NCI-H1092 treated with DMSO at 0.1 percent for 48 hours (cell line): ENCODE results near the gene PARD3.
A peak's percentile ranks its signal among the peaks of the same experiment; 100 is the strongest.

Source experiments
- DNase-seq: peaks from one replicate; lab custom pipeline; 2025; lab: John Stamatoyannopoulos, UW

Gene PARD3

DNA sequence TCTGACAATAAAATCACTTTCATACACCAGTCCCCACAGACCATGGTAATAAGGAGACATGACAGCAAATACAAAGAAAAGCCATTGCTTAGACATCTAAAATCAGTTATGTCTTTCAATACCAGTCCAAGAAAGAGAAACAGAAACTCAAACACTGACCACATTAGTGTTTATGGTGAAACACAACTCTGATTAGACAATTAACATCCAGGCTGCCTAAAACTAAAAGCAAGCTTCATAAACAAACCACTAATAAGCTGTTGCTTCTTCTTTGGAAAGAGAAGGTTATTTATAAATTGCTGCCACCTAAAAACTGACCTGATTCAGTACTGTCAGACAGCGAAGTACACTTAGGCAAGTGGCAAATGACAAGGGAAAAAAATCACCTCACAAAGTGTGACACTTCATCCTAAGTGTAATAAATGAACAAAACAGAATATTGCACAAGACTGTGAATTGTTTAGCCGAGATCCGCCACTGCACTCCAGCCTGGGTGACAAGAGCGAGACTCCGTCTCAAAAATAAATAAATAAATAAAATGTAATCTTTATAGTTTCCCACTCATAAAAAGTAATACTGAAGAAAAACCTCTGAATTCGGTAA is 277.4 kb downstream of the PARD3 start:
- DNase-seq = no peak

DNA sequence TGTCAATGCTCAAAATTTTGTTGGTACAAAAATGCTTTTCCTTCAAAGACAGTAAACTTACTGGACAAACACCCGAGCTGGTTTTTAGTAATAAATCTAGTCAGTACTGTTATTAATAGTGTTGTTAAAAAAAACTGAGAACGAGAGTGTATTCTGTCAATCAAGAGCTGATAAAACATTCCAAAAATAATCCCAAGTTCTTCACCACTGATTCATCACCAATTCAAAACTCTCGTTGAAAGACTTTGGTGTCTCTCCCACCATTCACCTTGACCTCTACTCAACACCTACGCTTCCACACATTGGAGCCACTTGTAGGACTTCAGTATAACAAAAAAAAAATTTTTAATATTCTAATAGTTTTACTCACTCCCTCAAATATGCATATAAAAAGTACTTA is 279.2 kb downstream of the PARD3 start:
- DNase-seq = no peak

DNA sequence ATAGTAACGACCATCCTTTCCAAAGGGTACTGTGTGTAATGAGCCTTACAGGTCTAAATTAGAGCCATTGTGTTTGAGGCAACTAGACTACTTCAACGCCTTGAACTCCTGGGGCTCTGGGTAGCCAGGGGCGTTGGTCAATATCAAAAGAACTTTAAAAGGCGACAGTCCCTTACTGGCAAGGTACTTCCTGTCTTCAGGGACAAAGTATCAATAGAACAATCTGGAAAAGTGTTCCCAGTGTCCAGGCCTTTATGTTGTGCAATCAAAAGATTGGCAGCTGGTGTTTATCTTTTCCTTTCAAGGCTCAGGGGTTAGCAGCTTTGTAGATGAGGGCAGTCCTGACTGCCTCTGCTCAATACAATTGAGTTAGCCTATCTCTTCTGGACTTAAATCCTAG is 284.3 kb downstream of the PARD3 start:
- DNase-seq = no peak

DNA sequence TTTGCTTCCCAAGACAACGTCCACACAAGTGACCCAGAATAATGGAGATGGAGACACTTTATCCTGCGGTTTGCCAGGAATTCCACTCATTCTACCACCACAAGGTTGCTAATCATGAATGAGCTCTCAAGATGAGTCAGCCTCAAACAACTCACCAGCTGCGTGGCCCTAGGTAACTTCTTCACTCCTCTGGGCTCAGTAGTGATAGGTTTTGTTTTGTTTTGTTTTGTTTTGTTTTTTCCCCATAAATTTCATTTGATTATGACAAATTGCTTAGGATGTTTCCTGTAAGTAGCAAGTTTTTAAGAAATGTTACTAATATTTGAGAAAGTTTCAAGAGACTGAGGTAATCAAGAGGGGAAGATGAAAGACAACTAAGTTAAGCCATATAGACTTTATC is 286.8 kb downstream of the PARD3 start:
- DNase-seq = no peak

DNA sequence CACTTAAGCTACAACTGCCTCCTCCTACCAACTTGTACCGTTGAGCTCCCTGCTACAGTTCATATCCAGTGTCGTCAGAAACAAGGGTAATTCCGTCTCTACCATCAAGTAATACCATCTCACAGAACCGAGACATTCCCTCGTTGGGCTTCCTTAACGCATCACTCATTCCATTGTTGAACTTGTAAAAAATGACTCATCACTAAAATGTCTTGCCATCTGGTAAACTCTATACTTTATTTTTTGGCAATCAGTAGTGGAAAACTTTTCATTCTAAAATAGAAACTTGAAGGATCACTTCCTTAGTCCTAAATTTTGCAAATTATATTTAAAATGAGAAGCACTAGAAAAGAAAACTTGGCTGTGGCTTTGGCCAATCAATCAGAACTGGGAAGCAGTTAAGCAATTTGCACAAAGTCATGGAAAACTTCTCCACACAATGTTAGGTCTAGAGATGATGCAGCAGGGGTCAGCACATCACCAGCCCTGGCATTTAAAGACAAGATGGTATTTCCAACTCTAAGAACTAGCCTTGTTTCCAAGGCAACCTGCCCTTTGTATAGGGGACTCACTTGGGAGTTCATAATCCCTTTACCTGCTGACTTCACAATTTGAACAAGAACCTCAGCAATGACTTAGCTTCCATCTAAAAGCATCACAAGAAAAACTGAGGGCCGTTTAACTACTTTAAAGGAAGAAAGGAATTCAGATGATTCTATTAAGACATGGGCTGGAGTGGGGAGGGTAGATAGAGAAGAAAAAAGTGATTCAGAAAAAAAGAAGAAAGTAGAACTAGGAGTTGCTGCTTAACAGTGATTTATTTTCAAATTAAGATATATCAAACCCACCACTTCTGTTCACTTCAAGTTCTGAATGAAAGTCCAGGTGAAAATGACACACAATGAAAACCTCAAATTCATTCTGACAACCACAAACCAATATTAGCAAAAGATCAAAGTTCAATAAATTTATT is 288.1 kb downstream of the PARD3 start:
- DNase-seq = no peak

DNA sequence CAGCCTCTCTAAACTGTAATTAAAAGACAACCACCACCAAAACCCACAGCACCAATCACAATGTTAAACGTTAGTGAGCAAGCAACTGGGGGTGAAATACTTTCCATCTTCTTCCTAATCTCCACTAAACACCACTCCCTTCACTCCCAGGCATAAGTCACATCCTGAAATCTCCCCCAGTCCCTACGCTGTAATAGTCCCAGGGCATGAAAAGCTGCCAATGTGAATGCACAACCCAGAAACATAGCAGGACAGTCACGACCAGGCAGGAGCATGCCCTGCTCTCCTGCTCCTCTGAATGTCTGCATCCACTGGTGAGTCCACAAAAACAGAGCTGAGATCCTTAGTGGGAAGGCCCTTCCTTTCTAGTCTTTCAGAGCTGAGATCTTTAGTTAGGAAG is 288.9 kb downstream of the PARD3 start:
- DNase-seq = no peak

DNA sequence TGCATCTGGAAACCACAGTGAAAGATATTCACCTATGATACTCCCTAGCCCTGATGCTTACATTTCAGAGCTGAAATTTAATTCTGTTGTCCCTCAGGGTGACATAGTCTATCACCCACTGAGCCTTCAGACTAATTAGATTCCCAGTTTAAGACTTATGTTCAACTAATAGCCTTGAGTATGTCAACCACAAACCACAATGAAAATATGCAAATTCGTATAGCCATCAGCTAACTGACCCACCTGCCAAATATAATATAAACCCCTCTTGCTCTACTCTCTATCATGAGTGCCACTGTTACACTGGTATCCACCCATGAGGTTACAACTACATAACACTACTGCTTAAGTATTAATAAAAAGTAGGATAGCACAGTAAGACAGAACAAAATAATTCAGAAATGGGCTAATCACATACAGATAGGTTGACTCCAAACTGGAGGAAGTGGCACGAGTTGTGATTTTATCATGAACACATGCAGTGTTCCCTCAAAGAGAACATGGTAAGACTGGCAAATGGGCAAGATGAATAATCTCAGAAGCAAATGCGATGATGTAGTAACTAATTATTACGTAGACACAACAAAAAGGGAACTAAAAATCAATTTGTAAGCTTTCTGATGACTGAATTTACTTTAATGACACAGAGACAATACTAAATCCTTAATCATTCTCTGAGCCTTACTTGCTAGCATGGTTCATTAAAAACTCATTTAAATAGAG is 290.6 kb downstream of the PARD3 start:
- DNase-seq = no peak

DNA sequence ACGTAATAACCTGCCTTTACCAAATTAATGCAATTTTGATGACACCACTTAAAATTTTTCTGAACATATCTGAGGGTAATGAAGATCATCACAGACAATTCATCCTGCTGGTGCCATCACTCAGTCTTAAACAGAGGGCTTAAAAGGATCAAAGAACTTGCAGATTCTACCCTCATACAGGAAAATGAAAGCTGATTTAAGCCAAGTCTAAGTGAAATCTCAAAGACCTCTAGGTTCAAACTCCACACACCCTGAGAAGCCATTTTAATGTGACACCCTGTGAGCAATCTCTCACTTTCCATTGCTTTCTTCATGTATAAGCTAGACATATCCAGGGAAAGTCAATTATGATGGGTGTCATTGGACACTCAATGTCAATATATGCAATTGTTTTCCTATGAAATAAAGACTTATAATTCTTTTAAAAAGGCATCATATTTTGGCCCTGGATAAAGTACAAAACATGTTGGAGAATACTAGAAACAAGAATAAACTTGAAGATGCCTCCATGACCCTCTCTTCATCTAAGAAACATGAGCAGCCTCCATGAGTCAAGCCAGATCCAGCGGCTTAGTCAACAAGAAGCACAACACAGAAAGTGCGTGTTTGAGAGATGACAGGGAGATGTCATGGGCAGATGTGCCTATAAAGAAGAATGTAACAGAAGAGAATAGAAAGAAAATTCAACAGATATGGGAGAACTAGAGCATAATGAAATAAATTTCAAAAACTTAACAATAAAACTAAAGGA is 291.9 kb downstream of the PARD3 start:
- no peak for DNase-seq

DNA sequence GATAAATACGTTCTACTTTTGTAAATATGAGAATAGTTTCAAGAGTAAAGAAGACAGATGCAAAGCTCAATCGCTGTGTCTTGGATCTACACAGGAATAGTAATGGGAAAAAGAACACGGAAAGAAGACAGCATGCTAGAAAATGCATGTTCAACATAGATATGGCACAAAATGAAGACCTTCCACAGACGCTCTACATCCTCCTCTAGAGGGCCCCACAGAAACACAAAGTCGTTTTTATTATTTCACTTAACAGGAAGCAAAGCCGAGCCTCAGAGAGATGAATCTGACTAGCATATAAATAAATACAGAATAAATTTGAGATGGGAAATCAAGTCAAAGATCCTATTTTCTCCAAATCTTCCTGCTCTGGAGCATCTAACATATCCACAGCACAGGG is 292.6 kb downstream of the PARD3 start:
- DNase-seq = no peak

DNA sequence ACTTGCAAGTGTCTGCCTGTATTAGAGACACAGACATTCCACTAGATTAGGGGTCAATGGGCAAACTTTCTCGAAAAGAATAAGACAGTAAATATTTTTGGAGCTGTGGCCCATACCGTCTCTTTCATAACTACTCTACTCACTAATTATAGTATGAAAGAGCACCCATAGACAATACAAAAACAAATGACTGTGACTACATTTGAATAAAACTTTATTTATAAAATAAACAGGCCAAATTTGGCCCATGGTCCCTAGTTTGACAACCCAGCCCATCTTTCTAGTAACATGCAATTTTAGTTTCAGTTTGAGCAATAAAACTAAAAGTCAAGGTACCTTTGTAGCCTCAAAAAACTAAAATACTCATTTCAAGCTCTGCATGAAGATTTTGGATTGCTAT is 294.6 kb downstream of the PARD3 start:
- DNase-seq = no peak

DNA sequence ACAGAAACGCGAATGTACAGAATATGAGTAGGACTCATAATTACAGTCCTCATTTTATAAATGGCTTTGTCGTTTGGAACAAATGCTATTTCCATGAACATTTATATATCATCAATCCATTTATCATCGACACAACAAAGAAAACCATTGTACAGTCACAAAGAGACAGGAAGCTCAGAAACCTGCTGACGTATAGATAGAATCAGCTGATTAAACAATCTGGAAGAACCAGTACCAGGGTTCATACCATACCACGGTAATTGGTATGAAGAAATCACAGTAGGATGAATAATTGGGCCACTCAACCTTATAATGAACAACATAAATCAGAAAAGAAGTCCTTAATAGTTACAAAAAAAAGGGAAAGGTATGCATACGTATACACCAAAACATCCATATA is 295.0 kb downstream of the PARD3 start:
- no peak for DNase-seq

DNA sequence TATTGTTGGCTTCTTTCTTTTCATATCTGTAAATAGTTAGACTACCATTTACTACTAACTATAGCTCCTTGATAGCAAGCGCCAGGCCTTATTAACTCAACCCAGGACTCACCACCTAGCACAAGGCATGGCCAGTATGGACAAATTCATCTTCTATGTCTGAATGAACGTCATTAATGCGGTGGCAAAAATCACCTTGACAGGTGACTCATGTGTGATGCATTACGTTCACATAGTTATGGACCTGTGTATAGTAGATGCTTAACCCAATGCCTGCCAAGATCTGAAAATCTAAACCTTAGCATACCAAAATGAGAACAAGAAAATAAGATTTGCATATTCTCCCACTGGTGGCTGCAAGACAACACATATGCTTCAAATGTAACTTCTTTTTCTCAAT is 300.8 kb downstream of the PARD3 start:
- no peak for DNase-seq

DNA sequence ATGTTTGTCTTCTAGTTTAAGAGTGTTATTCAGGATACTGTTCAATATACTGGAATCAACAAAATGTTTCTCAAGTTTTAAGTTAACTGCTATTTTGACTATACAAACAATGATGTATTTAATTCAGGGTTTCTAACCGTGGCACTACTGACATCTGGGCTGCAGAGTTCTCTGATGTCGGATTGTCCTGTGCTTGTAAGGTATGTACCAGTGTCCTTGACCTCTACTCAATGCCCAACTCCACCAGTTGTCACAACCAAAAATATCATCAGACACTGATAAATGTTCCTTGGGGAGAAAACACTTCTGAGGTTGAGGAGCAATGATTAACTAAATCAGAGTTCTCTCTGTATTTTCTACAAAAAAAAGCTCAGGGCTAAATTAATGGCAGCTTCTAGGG is 301.5 kb downstream of the PARD3 start:
- DNase-seq = no peak

DNA sequence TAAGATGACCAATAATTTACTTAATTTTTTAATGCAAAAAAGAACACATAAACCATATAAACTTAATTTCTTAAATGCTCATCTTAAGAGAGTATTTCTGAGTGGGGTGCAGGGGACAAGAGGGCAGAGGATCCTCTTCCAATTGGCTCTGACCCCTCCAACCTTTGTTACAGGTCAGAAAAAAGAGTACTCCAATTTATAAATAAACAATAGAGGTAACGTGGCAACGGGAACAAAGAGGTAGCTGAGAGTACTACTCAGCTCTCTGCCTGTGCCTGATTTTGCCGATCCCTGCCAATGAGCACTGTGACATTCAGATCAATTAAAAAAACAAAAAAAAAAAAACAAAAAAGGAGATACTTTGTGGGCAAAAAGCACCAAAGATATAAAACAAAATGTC is 307.9 kb downstream of the PARD3 start:
- peak; percentile 81 for DNase-seq

DNA sequence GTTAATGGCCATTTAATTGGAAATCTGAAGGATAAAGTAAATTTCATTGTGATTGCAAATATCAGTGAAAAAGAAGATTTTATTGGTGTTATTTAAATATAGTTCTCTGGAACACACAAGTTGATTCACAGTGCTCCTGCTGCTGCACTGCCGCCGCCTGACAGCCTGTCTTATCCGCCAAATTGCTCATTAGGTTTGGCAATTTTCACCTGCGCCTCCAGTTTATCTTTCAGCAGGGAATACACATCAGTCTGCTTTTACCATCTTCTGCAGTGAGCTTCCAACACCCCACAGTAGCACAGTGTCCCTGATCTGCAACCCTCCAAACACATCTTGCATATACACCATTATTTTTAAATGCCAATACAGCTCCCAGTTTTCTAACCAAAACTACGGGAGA is 308.3 kb downstream of the PARD3 start:
- DNase-seq = peak; percentile 77

DNA sequence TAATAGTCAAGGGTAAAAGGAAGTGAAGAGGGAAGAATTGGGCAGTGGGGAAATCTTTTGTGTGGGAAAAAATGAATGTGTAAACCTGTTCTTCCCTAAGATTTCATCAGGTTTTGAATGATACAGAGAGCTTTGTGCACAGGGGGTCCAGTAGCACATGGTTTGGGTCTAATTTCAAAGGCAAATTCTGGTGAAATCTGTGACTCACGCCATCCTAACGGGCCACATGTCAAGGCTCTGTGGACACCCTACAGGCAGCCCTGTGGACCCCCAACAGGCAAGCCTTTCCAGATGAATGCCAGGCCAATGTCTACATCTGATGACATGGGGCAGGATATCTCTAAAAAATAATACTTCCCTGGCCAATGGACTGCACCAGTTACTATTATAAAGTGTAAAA is 309.8 kb downstream of the PARD3 start:
- no peak for DNase-seq

DNA sequence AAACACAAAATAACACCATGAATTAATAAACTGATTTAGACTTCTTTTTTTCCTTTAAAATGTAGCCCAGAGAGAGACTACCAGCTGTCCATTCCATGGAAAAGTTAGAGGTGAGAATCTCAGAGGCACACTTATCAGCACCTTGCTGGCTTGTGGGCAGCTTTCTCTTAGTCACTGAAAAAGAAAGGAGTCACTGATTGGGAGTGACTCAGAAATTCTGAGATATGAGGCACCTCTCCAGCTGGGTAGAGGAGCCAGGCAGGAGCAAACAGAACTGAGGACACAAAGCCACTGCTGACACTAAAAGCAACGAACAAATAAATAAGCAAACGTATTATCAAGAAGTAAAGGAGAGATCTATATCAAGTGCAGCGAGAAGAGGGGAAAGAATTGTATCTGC is 310.6 kb downstream of the PARD3 start:
- DNase-seq = peak; percentile 25

DNA sequence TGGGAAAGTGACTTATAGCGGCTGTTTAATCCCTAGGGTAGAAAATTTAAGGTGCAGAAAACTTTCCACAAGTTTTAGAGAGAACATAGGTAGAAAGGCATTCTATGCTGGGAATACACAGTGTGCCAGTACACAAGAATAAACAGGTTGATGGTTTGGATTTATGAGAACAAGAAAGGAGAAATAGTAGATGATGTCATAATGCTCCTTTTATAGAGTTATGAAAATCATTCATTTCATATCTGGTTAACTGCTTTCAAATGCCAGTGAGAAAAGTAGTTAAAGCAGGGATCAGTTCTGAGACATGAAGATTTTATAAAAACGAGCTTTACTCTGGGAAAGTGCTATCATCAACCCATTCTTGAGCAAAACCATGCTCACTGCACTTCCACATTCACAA is 311.4 kb downstream of the PARD3 start:
- no peak for DNase-seq

DNA sequence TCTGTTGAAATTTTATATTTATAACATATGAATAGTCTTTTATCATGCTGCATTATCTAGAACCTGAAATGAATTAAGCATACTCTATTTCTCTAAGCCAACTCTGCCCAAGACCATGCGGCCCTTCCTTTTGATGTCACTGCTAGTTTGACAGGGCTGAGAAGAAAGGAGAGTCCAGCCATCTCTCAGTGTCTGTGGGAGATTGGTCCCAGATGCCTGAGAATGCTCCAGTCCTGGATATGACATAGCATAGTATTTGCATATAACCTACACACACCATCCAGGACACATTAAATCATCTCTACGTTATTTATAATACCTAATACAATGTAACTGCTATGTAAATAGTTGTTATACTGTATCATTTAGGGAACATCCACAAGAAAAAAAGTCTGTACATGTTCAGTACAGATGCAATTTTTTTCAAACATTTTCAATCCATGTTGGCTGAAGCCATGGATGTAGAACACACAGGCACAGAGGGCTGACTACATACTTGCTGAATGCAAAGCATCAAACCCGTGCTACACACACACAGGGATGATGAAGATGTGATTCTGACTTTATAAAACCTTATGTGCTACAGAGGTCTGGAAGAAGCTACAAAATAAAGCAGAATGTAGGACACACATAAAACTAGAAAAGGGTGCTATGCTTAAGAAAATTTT is 315.4 kb downstream of the PARD3 start:
- DNase-seq = no peak

DNA sequence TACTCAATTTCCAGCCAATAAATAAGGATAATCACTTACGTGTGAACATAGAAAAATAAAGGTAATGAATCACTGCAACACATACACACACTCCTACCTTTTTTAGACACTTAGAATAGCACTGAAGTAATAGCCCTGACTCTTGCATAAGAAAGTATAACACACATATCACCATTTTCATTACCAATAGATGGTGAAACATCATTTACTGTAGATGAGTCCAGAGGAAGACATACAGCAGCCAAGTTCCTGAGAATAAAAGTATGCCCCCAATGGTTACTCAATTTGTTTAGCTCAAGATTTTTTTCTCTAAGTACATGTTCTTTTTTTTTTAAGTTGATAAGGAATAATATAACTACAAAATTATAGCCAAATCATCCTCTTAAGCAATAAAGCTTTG is 316.3 kb downstream of the PARD3 start:
- no peak for DNase-seq

DNA sequence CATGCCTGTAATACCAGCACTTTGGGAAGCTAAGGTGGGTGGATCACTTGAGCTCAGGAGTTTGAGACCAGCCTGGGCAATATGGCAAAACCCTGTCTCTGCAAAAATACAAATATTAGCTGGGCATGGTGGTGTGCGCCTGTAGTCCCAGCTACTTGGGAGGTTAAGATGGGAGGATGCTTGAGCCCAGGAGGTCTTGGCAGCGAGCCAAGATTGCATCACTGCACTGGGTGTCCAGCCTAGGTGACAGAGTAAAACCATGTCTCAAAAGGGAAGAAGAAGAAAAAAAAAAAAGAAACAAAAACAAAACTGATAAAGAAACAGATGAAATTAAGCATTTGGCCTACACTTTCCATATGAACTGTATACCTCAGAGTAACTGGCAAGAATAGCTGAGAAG is 319.2 kb downstream of the PARD3 start:
- no peak for DNase-seq

DNA sequence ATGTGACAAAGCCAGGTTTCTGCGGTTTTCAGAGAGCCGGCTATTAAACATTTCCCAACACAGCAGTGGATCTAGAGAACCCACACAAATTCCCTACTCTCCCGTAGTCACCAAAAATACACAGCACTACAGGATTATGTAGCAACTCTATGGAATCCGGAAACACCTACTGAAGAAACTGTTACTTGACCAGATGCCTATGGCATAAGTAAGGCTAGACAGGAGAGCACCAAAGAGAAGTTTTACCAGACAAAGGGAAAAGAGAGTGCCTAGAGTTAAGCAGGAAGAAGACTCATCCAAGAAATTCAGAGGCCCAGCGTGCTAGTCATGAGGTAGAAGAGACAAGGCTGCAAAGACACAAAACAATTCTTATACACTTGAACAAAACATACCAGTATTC is 321.1 kb downstream of the PARD3 start:
- no peak for DNase-seq
